Cardiac fibroblast (primary cell): Measurements from ENCODE around the gene RGL3.
"Not testable (repeated sequence)": the region's sequence is repeated elsewhere in the genome, so short reads cannot be mapped to it uniquely, and the experiment has no call there.

Experiments used
- DNase-seq, 2 donors: peaks; one replicate each; pipeline versions ENCODE4 v3.0.0 to v3.0.0-alpha.2; 2010; ENCODE audit warnings: low read depth in 2 of 2
- H3K4me3 ChIP-seq, 2 donors: replicated peaks in 1 of 2; 1 replicate in 1 of 2; 2 replicates in 1 of 2; pipeline ENCODE4 v1.5.1; 2011; ENCODE audit warnings: low read depth in 2 of 2, low read length in 2 of 2, mild to moderate bottlenecking in 2 of 2, moderate library complexity in 1 of 2
- TF ChIP-seq, protein P1 (sequence below): IDR thresholded peaks from one replicate; pipeline ENCODE4 v1.5.1; 2011; ENCODE audit warnings: low read depth, mild to moderate bottlenecking, low read length, inconsistent platforms

RGL3 gene

DNA sequence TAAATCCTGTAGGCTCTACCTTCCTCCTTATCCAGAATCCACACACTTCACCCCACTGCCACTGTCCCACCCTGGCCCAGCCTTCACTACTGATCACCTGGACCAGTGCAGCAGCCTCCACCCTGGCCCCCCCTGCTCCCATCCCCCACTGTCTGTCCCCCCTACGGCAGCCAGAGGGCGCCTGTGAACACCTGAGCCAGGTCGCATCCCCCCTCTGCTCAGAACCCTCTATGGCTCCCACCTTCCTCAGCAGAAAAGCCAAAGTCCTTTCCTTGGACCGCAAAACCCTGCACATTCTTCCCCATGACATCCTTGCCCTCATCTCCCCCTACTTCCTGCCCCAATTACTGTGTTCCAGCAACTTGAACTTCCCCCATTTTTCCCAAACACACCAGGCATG lies 41.1 kb upstream of the RGL3 start:
- no peak overlapping the region for H3K4me3 ChIP-seq
- no peak for DNase-seq
- TF ChIP-seq, protein P1, sequence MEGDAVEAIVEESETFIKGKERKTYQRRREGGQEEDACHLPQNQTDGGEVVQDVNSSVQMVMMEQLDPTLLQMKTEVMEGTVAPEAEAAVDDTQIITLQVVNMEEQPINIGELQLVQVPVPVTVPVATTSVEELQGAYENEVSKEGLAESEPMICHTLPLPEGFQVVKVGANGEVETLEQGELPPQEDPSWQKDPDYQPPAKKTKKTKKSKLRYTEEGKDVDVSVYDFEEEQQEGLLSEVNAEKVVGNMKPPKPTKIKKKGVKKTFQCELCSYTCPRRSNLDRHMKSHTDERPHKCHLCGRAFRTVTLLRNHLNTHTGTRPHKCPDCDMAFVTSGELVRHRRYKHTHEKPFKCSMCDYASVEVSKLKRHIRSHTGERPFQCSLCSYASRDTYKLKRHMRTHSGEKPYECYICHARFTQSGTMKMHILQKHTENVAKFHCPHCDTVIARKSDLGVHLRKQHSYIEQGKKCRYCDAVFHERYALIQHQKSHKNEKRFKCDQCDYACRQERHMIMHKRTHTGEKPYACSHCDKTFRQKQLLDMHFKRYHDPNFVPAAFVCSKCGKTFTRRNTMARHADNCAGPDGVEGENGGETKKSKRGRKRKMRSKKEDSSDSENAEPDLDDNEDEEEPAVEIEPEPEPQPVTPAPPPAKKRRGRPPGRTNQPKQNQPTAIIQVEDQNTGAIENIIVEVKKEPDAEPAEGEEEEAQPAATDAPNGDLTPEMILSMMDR: peak; percentile 32

- H3K4me3 ChIP-seq, DNase-seq: not testable (repeated sequence)
Measured at GRCh38 chr19:11458912-11459311, 39.8 kb upstream of the RGL3 start.

DNA sequence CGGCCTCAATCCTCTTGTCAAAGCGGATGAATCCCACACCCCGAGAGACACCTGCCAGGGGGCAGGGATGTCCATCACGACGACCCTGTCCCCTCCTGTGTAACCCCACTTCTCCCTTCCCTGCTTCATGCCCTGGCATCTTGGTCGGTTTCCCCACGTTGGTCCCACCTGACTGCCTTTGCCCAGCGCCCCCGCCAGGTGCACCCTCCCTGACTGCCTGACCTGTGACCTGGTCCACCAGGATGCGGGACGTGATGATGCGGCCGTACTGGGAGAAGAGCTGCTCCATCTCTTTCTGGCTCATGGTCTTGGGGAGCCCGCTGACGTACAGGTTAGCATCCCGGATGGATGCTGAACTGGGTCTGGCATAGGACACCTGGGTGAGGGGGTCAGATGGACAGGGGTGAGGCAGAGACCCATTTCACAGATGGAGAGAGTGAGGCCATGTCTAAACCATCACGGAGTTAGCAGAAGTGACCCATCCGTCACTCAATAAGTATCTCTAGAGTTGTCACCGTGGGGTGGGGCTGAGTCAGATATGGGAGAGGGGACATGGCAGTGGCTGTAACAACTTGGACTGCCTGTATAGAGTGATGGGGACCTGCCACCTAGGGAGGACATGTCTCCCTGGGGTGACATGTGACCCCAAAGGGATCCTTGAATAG lies 39.3 kb upstream of the RGL3 start:
- H3K4me3 ChIP-seq: no peak overlapping the region
- TF ChIP-seq, protein P1: no peak
- DNase-seq: no peak

DNA sequence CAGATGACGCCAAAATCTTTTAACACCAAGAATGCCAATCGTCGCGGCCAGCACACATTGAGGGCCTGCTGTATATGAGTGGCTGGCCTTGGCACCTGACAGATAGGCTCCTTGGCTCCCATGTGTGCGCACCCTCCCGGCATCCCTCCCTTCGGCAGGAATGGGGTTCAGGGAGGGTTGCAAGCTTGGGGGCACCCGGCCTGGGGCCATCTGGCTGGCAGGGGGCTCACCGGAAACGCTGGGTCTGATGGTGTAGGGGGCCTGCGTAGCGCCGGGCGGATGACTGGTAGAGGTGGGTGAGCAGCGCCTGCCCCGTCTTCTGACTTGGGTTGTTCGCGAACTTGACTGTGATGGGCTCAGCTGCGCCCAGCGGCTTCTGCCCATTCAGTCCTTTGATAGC lies 38.7 kb upstream of the RGL3 start:
- DNase-seq: no peak
- TF ChIP-seq, protein P1: no peak
- no peak overlapping the region for H3K4me3 ChIP-seq

- no peak overlapping the region for H3K4me3 ChIP-seq
- DNase-seq: no peak
- TF ChIP-seq, protein P1: no peak
Measured at GRCh38 chr19:11457115-11457514, 38.0 kb upstream of the RGL3 start.

- H3K4me3 ChIP-seq: no peak overlapping the region
- DNase-seq: no peak
- TF ChIP-seq, protein P1: no peak
Measured at GRCh38 chr19:11456659-11457058, 37.5 kb upstream of the RGL3 start.

- not testable (repeated sequence) for DNase-seq, H3K4me3 ChIP-seq
Measured at GRCh38 chr19:11455233-11455554, 36.1 kb upstream of the RGL3 start.

- H3K4me3 ChIP-seq: no peak overlapping the region
- DNase-seq: no peak
- TF ChIP-seq, protein P1: peak; percentile 47
Measured at GRCh38 chr19:11453468-11454341, 34.6 kb upstream of the RGL3 start.
